ENCODE results near the gene ACYP1. TPM values are rescaled to one million over a fixed set of nuclear protein-coding genes. Genes with fewer than 3 reads are reported as not detected.

ACYP1 gene
- total RNA-seq, 2 donors from 2014 or later: 40.5 to 44.9 TPM

DNA sequence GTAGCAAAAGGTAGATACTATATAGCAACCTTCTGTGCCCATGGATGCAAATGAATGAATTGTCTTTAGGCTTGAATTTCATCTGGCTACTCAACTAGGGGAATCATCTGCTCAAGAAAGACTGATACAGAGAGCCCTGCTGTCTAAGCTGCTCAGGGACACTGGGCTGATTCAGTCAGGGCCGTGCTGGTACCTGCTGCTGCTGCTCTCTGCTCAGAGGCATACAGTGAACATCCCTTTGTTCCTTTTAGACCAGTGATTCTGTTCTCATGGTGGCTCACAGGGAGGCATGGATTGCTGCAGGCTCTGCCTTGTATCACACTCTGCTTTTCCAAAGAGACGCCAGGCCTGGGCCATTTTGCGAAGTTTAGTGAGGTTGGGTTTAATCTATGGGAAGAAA is 47.0 kb downstream of the ACYP1 start:
- Mint-ChIP-seq H3K27ac (no peak overlapping the region), H3K4me3 (no peak overlapping the region), H3K27me3 (ENCODE audit: low read depth) (no peaks in the 10 kb centered on the region), H3K36me3 (ENCODE audit: insufficient read depth in 2 of 2) (peaks cover 3 to 18% of the 10 kb centered on the region in 2 donors), H3K9me3 (no peaks in the 10 kb centered on the region), H3K4me1 (ENCODE audit: low read depth) (peaks cover 4% of the 10 kb centered on the region)
- ATAC-seq (replicated peaks in 1 of 2) (no peak), DNase-seq (no peak)

DNA sequence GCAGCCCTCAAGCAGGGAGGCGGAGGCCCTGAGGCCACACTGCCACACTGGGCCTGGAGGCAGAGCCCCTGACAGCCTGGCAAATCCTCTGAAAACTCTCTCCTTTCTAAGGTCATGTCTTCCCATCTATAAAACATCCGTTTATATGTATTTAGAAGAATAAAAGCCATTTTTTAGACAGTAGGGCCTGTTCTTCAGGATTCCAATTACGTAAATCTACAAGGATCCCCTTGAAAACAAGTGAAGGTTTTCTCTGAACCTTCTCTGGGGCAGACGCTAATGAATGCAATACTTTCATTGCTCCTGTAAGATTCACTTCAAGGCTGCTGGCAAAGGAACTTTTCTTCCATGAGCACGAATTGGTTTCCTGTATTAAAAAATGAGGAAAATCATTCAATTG is 48.3 kb downstream of the ACYP1 start:
- H3K27ac Mint-ChIP-seq: no peak overlapping the region
- no peaks in the 10 kb centered on the region for H3K27me3 Mint-ChIP-seq (ENCODE audit: low read depth)
- no peak for ATAC-seq (replicated peaks in 1 of 2)
- no peak overlapping the region for H3K4me3 Mint-ChIP-seq
- H3K36me3 Mint-ChIP-seq (ENCODE audit: insufficient read depth in 2 of 2): peaks cover 3 to 16% of the 10 kb centered on the region in 2 donors
- H3K9me3 Mint-ChIP-seq: no peaks in the 10 kb centered on the region
- peaks cover 17% of the 10 kb centered on the region for H3K4me1 Mint-ChIP-seq (ENCODE audit: low read depth)
- DNase-seq: no peak

DNA sequence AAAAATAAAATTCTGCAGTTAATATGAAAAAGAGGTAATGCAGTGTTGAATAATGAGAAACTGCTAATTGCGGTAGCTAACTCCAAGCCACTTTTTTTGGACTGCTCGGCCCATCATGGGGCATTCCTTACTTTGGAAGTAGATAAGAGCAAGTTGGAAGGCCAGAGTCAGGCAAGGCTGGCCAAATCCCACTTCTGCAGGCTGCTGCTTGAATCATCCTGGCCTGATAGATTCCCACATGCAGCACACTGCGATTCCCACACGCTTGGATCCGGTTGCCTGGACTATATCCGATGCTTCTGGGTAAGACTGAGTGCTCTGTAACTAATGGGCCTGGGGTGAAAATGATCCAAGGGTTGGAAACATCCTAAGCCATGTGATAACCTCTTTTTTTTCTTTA is 50.5 kb downstream of the ACYP1 start:
- no peak for ATAC-seq (replicated peaks in 1 of 2)
- Mint-ChIP-seq H3K36me3 (ENCODE audit: insufficient read depth in 2 of 2) (peaks cover 1 to 28% of the 10 kb centered on the region in 2 donors), H3K9me3 (no peaks in the 10 kb centered on the region), H3K4me3 (no peak overlapping the region), H3K4me1 (ENCODE audit: low read depth) (peaks cover 28% of the 10 kb centered on the region), H3K27ac (no peak overlapping the region), H3K27me3 (ENCODE audit: low read depth) (no peaks in the 10 kb centered on the region)
- DNase-seq: no peak

DNA sequence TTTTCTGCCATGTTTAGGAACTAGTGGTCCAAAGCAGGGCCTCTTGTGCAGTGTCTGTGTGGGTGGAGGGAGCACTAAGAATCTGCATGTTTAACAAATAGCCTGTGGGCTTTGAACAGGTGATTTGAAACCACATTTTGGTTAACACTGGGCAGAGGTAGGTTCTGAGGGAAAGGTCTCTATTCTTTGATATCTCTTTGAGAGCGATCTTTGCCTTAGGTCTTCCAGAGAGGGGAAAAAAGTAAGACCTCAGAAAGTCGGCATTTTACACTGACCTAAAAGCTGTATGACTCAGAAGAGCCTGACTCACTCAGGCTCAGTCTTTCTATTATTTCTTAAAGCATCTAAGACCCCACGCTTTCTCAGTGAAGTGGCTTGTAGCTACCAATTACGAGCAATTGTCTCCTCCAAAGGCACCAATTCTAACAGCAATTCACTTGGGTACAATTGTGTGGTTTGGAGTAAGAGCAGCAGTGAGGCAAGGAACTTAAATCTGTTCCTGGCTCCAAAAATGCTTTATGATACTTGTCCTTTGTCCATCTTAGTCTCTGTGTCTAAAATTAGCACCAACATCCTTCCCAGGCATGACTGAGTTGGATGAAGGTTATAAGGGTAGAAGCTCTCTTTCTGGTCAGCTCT is 52.3 kb downstream of the ACYP1 start:
- H3K36me3 Mint-ChIP-seq (ENCODE audit: insufficient read depth in 2 of 2): peaks cover 1 to 31% of the 10 kb centered on the region in 2 donors
- DNase-seq: peak; percentile 24 to 27
- H3K4me3 Mint-ChIP-seq: peak overlapping the region; percentile 8 to 22
- peak overlapping the region; percentile 12 for H3K27ac Mint-ChIP-seq
- peaks cover 39% of the 10 kb centered on the region for H3K4me1 Mint-ChIP-seq (ENCODE audit: low read depth)
- H3K27me3 Mint-ChIP-seq (ENCODE audit: low read depth): no peaks in the 10 kb centered on the region
- no peaks in the 10 kb centered on the region for H3K9me3 Mint-ChIP-seq
- peak; percentile 91 to 93 for ATAC-seq (replicated peaks in 1 of 2)

DNA sequence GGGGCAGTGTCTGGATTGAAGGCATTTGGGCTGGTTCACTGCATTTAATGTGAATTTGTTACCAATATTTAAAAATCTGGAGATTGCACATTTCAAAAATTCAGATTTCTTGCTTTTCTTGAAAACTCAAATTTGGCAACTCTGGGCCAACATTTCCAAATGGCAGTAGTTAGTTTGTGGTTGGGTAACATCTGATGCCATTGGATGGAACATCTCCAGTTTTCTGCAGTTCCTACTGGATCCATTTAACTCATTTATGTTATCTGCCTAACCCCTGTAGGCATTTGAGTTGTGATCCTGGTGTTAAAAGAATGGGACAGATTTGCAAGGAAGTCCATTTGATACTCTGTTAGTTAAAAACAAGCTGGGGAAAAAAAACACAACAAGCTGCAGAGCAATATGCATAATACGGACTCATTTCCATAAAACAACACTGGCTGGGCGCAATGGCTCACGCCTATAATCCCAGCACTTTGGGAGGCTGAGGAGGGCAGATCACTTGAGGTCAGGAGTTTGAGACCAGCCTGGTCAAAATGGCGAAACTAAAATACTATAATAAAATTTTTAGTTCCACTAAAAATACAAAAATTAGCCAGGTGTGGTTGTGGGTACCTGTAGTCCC is 53.2 kb downstream of the ACYP1 start:
- Mint-ChIP-seq H3K4me3 (no peak overlapping the region), H3K4me1 (ENCODE audit: low read depth) (peaks cover 48% of the 10 kb centered on the region), H3K27ac (peak overlapping the region; percentile 12), H3K9me3 (no peaks in the 10 kb centered on the region), H3K27me3 (ENCODE audit: low read depth) (no peaks in the 10 kb centered on the region), H3K36me3 (ENCODE audit: insufficient read depth in 2 of 2) (peaks cover 1 to 35% of the 10 kb centered on the region in 2 donors)
- ATAC-seq (replicated peaks in 1 of 2) (no peak), DNase-seq (no peak)

DNA sequence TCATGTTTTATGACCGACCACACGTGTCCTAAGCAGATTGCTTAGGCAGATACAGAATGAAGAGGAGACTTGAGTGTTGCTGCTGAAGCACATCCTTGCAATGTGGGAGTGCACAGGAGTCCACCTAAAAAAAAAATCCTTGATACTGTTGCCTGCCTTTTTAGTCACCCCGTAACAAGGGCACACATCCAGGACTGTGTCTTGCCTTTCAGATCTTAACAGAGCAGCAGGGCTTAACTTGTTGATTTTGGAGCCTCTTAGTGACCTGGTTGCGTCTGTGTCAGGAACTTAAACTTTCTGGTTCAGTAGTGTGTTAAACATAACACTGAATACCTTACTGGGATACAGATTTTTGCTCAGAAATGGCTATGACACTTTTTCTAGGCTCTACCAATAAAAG is 54.6 kb downstream of the ACYP1 start:
- Mint-ChIP-seq H3K9me3 (no peaks in the 10 kb centered on the region), H3K4me1 (ENCODE audit: low read depth) (peaks cover 62% of the 10 kb centered on the region), H3K27me3 (ENCODE audit: low read depth) (no peaks in the 10 kb centered on the region), H3K27ac (no peak overlapping the region), H3K36me3 (ENCODE audit: insufficient read depth in 2 of 2) (peaks cover 3 to 41% of the 10 kb centered on the region in 2 donors), H3K4me3 (no peak overlapping the region)
- DNase-seq (no peak), ATAC-seq (replicated peaks in 1 of 2) (no peak)

DNA sequence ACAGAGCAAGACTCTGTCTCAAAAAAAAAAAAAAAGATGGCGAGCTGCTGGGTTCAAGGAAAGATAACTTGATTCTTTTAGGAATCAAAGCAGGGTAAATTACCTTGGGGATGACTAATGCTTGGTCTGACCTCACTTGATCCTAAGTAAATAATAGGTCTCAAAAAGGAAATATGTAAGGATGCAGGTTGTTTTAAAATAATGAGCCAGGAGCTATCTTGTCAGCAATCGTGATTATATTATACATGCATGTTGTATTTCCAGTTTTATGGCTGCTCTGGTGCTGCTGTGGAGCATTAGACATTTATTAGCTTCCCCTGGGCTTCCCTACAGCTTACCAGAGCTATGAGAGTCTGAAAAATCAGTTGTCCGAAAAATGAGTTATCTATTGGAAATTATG is 58.5 kb downstream of the ACYP1 start:
- no peaks in the 10 kb centered on the region for H3K27me3 Mint-ChIP-seq (ENCODE audit: low read depth)
- no peak for ATAC-seq (replicated peaks in 1 of 2)
- H3K27ac Mint-ChIP-seq: no peak overlapping the region
- peaks cover 58% of the 10 kb centered on the region for H3K4me1 Mint-ChIP-seq (ENCODE audit: low read depth)
- H3K4me3 Mint-ChIP-seq: no peak overlapping the region
- peaks cover 5 to 44% of the 10 kb centered on the region in 2 donors for H3K36me3 Mint-ChIP-seq (ENCODE audit: insufficient read depth in 2 of 2)
- H3K9me3 Mint-ChIP-seq: peaks cover 2 to 3% of the 10 kb centered on the region in 2 donors
- DNase-seq: no peak

DNA sequence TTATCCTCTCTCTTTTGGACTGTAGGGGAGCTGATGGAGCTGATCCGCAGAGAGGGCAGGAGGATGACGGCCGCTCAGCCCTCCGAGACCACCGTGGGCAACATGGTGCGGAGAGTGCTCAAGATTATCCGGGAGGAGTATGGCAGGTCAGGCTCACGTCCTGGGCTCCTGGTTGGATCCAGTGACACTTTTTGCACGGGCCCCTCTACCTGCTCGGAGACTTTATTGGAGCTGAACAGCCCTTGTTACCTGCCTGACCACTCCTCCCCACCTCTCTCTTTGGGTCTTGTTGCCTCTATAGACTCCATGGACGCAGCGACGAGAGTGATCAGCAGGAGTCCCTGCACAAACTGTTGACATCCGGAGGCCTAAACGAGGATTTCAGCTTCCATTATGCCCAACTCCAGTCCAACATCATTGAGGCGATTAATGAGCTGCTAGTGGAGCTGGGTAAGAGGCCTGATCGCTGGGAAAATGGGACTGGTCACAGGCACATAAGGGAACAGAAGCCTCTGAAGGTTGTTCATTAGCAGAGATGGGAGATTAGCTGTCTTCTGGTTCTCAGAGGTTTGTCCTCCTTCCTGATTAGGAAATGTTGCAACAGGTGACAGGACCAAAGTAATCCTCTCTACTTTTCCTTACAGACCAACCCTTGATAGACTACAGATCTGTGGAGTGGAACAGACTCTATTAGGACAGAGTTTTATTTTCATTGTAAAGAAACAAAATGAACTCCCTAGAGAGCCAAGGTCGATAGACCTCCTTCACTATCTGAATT is 60.4 kb downstream of the ACYP1 start:
- ATAC-seq (replicated peaks in 1 of 2): no peak
- peak overlapping the region; percentile 82 to 95 for H3K4me3 Mint-ChIP-seq
- H3K27me3 Mint-ChIP-seq (ENCODE audit: low read depth): no peaks in the 10 kb centered on the region
- H3K4me1 Mint-ChIP-seq (ENCODE audit: low read depth): peaks cover 51% of the 10 kb centered on the region
- peaks cover 5 to 30% of the 10 kb centered on the region in 2 donors for H3K36me3 Mint-ChIP-seq (ENCODE audit: insufficient read depth in 2 of 2)
- peaks cover 2 to 3% of the 10 kb centered on the region in 2 donors for H3K9me3 Mint-ChIP-seq
- peak overlapping the region; percentile 61 for H3K27ac Mint-ChIP-seq
- peak in 1 of 2 donors; percentile 7 for DNase-seq

Other genes starting within 250 kb of the ACYP1 start
- gene PROX2, start 187.9 kb downstream of the ACYP1 start, total RNA-seq: under 1 TPM; 0.23 to 0.29 TPM
- gene DLST, start 182.1 kb downstream of the ACYP1 start, total RNA-seq: 100 to 1,000 TPM; 151 to 183 TPM
- 1 to 10 TPM; 4.6 to 6.7 TPM for gene RPS6KL1, start 140.8 kb downstream of the ACYP1 start, total RNA-seq
- gene PGF, start 108.4 kb downstream of the ACYP1 start, total RNA-seq: under 1 TPM in 1 of 2 donors, not detected in 1; 0.35 TPM
- gene EIF2B2, start 61.1 kb downstream of the ACYP1 start, total RNA-seq: 10 to 100 TPM; 50.3 to 68.5 TPM
- gene MLH3, start 12.6 kb downstream of the ACYP1 start, total RNA-seq: 10 to 100 TPM; 16.9 to 19.3 TPM
- 1 to 10 TPM; 1.2 to 3.0 TPM for gene ZC2HC1C, start 5.6 kb upstream of the ACYP1 start, total RNA-seq
- gene NEK9, start 63.0 kb upstream of the ACYP1 start, total RNA-seq: 10 to 100 TPM; 64.1 to 77.5 TPM
- gene TMED10, start 112.6 kb upstream of the ACYP1 start, total RNA-seq: 100 to 1,000 TPM; 187 to 235 TPM
- 10 to 100 TPM; 39.1 to 41.7 TPM for gene FOS, start 214.8 kb upstream of the ACYP1 start, total RNA-seq

All from activated T-cell treated with anti-CD3 and anti-CD28 coated beads, Interleukin-2, amount 50 U/mL, for 72 hours (primary cell).